ENCODE results near the gene CARNS1. TPM values are rescaled to one million over a fixed set of nuclear protein-coding genes. Genes with fewer than 3 reads are reported as not detected.

The CARNS1 gene
- total RNA-seq, 3 donors from 2014 or later, result 0.16 to 4.2 (median 0.66) TPM

- intact Hi-C loops (cut with DNase I; ENCODE audit: low total_unique reads), result no loop called here
- peaks cover 6 to 15% of the 10 kb centered on the region in 2 donors for H3K4me1 ChIP-seq
- peak overlapping the region; percentile 91 to 96 for H3K27ac ChIP-seq
- DNase-seq (ENCODE audit: low spot score in 2 of 2), result peak; percentile 83 to 87
- H3K27me3 ChIP-seq, result no peaks in the 10 kb centered on the region
- H3K9me3 ChIP-seq, result no peaks in the 10 kb centered on the region
- peak; percentile 54 to 88 (median 76) for TF ChIP-seq POLR2AphosphoS5 (IDR thresholded peaks at IDR 0.05)
- peak; percentile 34 for TF ChIP-seq POLR2A (IDR thresholded peaks at IDR 0.05)
- TF ChIP-seq CTCF (IDR thresholded peaks at IDR 0.05), result peak; percentile 39 to 64 (median 53)
- no peaks in the 10 kb centered on the region for H3K36me3 ChIP-seq
- peak overlapping the region; percentile 75 to 94 (median 85) for H3K4me3 ChIP-seq
Measured at GRCh38 chr11:67373648-67374570, 41.6 kb upstream of the CARNS1 start.

- TF ChIP-seq POLR2AphosphoS5 (IDR thresholded peaks at IDR 0.05) (no peak), POLR2A (IDR thresholded peaks at IDR 0.05) (no peak), CTCF (IDR thresholded peaks at IDR 0.05) (no peak)
- H3K27ac ChIP-seq, result peak overlapping the region; percentile 91 to 96
- intact Hi-C loops (cut with DNase I; ENCODE audit: low total_unique reads), result no loop called here
- no peaks in the 10 kb centered on the region for H3K9me3 ChIP-seq
- H3K27me3 ChIP-seq, result no peaks in the 10 kb centered on the region
- H3K4me3 ChIP-seq, result peak overlapping the region in 2 of 3 donors; percentile 75 to 94
- H3K4me1 ChIP-seq, result peaks cover 6 to 15% of the 10 kb centered on the region in 2 donors
- no peak for DNase-seq (ENCODE audit: low spot score in 2 of 2)
- no peaks in the 10 kb centered on the region for H3K36me3 ChIP-seq
Measured at GRCh38 chr11:67374571-67375281, 40.8 kb upstream of the CARNS1 start.

GRCh38 chr11:67375320-67376055 lies 40.0 kb upstream of the CARNS1 start:
- DNase-seq (ENCODE audit: low spot score in 2 of 2), result no peak
- Histone ChIP-seq H3K9me3 (no peaks in the 10 kb centered on the region), H3K27ac (peak overlapping the region; percentile 91 to 96), H3K4me3 (no peak overlapping the region), H3K4me1 (peaks cover 6 to 15% of the 10 kb centered on the region in 2 donors), H3K36me3 (no peaks in the 10 kb centered on the region), H3K27me3 (no peaks in the 10 kb centered on the region)
- intact Hi-C loops (cut with DNase I; ENCODE audit: low total_unique reads), result no loop called here
- TF ChIP-seq CTCF (IDR thresholded peaks at IDR 0.05), result no peak
- TF ChIP-seq POLR2AphosphoS5 (IDR thresholded peaks at IDR 0.05), result no peak
- no peak for TF ChIP-seq POLR2A (IDR thresholded peaks at IDR 0.05)

- intact Hi-C loops (cut with DNase I; ENCODE audit: low total_unique reads), result no loop called here
- H3K4me1 ChIP-seq, result peaks cover 6 to 15% of the 10 kb centered on the region in 2 donors
- H3K27ac ChIP-seq, result peak overlapping the region; percentile 91 to 96
Measured at GRCh38 chr11:67376063-67376820, 39.2 kb upstream of the CARNS1 start.

More at GRCh38 chr11:67376063-67376820, 39.2 kb upstream of the CARNS1 start:
- H3K36me3 ChIP-seq, result no peaks in the 10 kb centered on the region
- no peaks in the 10 kb centered on the region for H3K27me3 ChIP-seq
- TF ChIP-seq CTCF (IDR thresholded peaks at IDR 0.05) (no peak), POLR2A (IDR thresholded peaks at IDR 0.05) (no peak)
- DNase-seq (ENCODE audit: low spot score in 2 of 2), result no peak
- H3K4me3 ChIP-seq, result no peak overlapping the region
- H3K9me3 ChIP-seq, result no peaks in the 10 kb centered on the region

Measured in breast epithelium (tissue), 4 donors.